Stimulated activated memory B cell treated with anti-CD40 and anti-IgM and Interleukin-4, amounts not matched to agents 10 μg/mL and 1 μg/mL and 100 μg/mL, for 72 hours (primary cell): ENCODE results near the gene KRTAP5-5.

Experiments used
- ATAC-seq: fragments of 150-1000 bp; cut with Tn5 transposase; 2 replicates; pipeline ENCODE4 v1.10.0; 2021
- H3K27ac Mint-ChIP-seq: one replicate; pipeline ENCODE4 v1.8.0; 2022; ENCODE audit warnings: mild to moderate bottlenecking, mixed read lengths
- H3K27me3 Mint-ChIP-seq: one replicate; pipeline ENCODE4 v1.8.0; 2022; ENCODE audit warnings: mixed read lengths
- H3K36me3 Mint-ChIP-seq: one replicate; pipeline ENCODE4 v1.8.0; 2022; ENCODE audit warnings: mixed read lengths
- H3K4me1 Mint-ChIP-seq: one replicate; pipeline ENCODE4 v1.8.0; 2022; ENCODE audit warnings: mixed read lengths
- H3K4me3 Mint-ChIP-seq: one replicate; pipeline ENCODE4 v1.8.0; 2022; ENCODE audit warnings: mild to moderate bottlenecking, moderate library complexity, mixed read lengths
- H3K9me3 Mint-ChIP-seq: one replicate; pipeline ENCODE4 v1.8.0; 2022; ENCODE audit warnings: mixed read lengths

Gene KRTAP5-5

DNA sequence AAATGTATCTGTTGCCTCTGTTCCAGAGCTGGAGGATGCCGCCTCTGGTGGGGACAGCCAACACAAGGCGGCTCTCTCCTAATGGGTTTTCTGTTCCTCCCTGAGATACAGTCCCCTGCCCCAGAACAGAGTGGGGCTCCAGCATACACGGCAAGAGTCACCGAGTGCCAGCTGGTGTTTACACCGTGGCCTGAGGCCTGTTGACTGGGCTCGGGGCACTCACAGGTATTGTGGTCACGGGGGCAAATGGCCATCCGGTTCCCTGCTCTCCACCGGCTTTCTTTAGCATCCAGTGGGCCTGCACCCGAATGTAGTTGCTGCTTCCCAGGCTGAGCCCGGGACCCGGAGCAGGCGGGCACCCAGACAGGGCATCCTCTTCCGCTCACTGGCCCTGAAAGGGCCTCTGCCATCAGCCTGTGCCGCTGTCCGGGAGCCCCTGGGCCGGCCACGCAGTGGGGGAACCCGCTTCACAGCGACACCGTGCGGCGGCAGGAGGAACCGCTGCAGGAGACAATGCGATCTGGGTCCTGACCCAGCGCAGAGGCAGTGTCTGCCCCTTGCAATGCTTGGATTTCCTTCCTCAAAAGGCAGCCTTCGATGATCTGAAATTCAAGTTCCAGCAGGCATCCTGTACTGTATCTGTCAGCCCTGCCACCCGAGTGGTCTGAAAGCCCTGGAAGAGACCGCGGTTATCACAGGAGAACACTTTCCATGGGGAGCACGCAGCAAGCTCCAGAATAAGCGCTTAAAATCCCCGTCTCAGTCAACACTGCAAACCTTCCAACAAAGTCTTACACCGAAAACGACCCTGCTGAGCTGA, 859 bp upstream of the KRTAP5-5 start:
- no peak overlapping the region for H3K27ac Mint-ChIP-seq
- peaks cover 7% of the 10 kb centered on the region for H3K4me1 Mint-ChIP-seq
- H3K4me3 Mint-ChIP-seq = no peak overlapping the region
- ATAC-seq = peak; percentile 84
- H3K27me3 Mint-ChIP-seq = peaks cover 69% of the 10 kb centered on the region
- no peaks in the 10 kb centered on the region for H3K36me3 Mint-ChIP-seq
- no peaks in the 10 kb centered on the region for H3K9me3 Mint-ChIP-seq

DNA sequence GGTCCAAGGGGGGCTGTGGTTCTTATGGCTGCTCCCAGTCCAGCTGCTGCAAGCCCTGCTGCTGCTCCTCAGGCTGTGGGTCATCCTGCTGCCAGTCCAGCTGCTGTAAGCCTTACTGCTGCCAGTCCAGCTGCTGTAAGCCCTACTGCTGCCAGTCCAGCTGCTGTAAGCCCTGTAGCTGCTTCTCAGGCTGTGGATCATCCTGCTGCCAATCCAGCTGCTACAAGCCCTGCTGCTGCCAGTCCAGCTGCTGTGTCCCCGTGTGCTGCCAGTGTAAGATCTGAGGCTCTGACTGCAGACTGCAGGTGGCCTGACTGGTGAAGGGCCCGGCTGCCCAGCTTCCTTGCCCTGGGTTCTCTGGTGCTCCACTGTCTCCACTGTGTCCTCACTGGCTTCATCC, 696 bp downstream of the KRTAP5-5 start:
- Mint-ChIP-seq H3K4me3 (no peak overlapping the region), H3K27ac (no peak overlapping the region), H3K27me3 (peaks cover 79% of the 10 kb centered on the region), H3K4me1 (peaks cover 7% of the 10 kb centered on the region), H3K9me3 (no peaks in the 10 kb centered on the region), H3K36me3 (no peaks in the 10 kb centered on the region)
- ATAC-seq = no peak

DNA sequence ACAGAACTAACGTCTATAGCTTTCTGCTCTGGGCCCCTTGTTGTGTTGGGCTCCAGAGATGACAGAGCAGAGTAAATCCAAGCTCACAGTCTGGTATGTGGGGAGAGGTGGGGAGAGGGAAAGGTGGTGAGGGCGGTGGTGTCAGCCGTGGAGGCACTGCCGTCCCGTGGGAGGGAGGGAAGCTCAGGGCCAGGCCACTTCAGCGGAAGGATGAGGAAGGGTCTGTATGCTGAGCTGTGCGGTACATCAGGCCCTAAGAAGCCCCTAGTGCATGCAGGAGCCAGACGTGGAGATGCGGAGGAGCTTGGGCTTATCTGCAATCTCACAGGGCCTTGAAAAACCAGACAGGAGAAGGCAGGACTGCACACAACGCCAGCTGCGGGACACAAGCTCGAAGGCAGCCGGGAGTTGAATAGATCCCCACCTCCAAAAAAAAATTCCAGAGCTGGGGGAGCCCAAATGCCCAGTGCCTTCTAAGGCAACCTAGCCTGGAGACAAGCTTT, 1.5 kb downstream of the KRTAP5-5 start:
- H3K27me3 Mint-ChIP-seq = peaks cover 79% of the 10 kb centered on the region
- no peak for ATAC-seq
- no peaks in the 10 kb centered on the region for H3K36me3 Mint-ChIP-seq
- H3K9me3 Mint-ChIP-seq = no peaks in the 10 kb centered on the region
- H3K4me1 Mint-ChIP-seq = peaks cover 7% of the 10 kb centered on the region
- H3K27ac Mint-ChIP-seq = no peak overlapping the region
- H3K4me3 Mint-ChIP-seq = no peak overlapping the region

DNA sequence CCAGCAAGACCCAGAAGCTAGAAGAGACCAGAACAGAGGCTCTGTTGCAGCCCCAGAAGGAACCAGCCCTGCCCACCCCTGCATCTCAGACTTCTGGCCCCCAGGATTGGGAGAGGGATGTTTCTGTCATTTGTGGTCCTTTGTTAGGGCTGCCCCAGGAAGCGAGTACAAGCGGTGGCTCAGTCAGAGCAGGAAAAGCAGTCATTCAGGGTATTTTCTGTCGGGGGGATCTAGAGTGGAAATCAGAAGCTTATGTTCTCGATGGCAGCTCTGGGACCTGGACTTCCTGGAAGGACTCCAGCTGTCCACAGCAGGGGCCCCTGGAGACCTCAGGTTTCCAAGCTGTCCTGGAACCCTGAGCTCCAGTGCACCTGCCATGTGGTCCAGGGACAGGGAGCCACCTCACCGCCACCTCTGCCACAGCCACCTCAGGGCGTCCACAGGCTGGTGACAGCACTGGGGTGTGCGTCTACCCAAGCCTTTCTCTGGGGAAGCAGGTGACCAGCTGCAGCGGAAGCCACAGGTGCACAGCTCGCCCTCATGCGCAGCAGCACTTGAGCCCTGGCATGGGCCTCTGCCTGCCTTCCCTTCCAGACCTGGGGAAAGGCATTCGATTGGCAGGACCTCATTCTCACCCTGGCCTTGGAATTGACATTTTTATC, 2.6 kb downstream of the KRTAP5-5 start:
- no peak overlapping the region for H3K27ac Mint-ChIP-seq
- H3K9me3 Mint-ChIP-seq = no peaks in the 10 kb centered on the region
- peaks cover 74% of the 10 kb centered on the region for H3K27me3 Mint-ChIP-seq
- H3K4me3 Mint-ChIP-seq = no peak overlapping the region
- no peaks in the 10 kb centered on the region for H3K36me3 Mint-ChIP-seq
- ATAC-seq = peak; percentile 25
- peaks cover 7% of the 10 kb centered on the region for H3K4me1 Mint-ChIP-seq

DNA sequence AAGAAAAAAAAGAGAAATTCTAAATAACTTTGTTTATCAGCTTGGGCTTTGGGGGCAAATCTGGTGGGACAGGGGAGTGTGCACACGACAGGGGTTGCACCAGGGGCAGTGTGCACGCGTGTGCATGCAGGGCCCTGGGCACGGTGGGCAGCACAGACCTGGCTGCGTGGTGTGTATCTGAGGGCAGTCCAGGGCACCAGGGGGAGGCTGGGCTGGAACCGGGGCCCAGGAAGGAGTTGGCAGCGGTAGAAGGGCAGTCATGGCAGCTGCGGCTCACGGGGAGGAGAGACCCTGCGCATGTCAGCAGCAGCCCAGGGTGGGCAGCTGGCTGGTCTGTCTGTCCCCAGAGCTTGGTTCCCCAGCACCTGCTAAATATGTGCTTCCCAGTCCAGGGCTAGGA, 4.3 kb downstream of the KRTAP5-5 start:
- H3K4me1 Mint-ChIP-seq = peaks cover 5% of the 10 kb centered on the region
- H3K36me3 Mint-ChIP-seq = no peaks in the 10 kb centered on the region
- ATAC-seq = no peak
- no peak overlapping the region for H3K27ac Mint-ChIP-seq
- peaks cover 76% of the 10 kb centered on the region for H3K27me3 Mint-ChIP-seq
- H3K9me3 Mint-ChIP-seq = no peaks in the 10 kb centered on the region
- H3K4me3 Mint-ChIP-seq = no peak overlapping the region

DNA sequence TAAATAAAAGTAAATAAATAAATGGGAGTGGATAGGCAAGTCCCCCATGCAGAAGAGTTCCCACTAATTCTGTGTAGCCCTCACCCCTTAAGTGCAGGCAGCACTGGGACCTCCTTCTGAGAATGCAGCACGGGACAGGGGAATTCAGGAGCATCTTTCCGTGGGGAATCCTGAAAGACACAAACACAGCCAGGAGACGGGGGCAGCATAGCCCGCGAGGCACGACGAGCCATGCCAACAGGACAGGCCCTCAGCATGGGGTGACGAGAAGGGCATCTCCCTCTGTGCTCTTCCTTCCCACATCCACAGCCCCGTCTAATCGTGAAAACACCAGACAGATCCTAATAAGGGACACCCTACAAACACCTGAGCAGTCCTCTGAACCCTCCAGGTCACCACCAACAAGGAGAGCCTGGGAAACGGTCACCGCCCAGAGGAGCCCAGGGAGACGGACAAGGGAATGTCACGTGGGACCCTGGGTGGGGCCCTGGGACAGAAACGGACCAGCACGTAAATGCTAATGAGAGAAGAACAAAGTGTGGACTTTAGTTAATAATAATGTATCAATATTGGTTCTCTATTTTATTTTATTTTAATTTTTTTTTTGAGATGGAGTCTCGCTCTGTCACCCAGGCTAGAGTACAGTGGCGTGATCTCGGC, 6.8 kb downstream of the KRTAP5-5 start:
- H3K9me3 Mint-ChIP-seq = no peaks in the 10 kb centered on the region
- no peak overlapping the region for H3K4me3 Mint-ChIP-seq
- ATAC-seq = no peak
- peaks cover 85% of the 10 kb centered on the region for H3K27me3 Mint-ChIP-seq
- no peaks in the 10 kb centered on the region for H3K36me3 Mint-ChIP-seq
- no peak overlapping the region for H3K27ac Mint-ChIP-seq
- H3K4me1 Mint-ChIP-seq = no peaks in the 10 kb centered on the region

DNA sequence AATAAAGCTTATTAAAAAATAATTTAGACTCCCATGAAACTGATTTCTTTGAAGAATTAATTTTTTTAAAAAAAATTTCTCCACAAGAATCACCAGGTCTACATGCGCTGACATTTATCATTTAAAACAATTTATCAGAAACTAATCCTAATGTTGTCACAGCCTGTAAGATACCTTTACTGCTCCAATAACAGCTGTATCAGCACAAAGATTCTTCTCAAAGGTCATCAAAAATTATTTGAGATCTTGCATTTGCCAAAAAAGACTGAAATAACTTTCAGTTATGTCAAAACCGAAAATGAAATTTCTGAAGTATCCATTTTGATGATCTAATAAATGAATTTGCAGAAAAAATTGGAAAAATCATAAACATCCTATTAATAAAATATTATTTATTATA, 8.1 kb downstream of the KRTAP5-5 start:
- ATAC-seq = no peak
- Mint-ChIP-seq H3K4me1 (no peaks in the 10 kb centered on the region), H3K27me3 (peaks cover 85% of the 10 kb centered on the region), H3K36me3 (no peaks in the 10 kb centered on the region), H3K9me3 (no peaks in the 10 kb centered on the region), H3K27ac (no peak overlapping the region), H3K4me3 (no peak overlapping the region)

DNA sequence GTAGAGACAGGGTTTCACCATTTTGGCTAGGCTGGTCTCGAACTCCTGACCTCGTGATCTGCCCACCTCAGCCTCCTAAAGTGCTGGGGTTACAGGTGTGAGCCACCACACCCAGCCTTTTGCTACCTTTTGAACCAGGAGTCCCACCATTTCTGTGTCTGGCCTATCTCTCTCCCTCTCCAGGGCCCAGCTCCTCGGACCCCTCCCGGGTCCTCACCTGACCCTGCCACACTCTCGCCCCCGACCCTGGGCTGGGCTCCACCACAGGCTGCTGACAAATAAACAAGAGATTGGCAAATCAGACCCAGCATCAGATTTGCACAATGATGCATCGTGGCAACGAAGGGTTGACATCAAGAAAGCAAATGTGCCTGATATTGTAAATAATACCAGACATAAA, 8.8 kb downstream of the KRTAP5-5 start:
- no peak overlapping the region for H3K27ac Mint-ChIP-seq
- no peaks in the 10 kb centered on the region for H3K36me3 Mint-ChIP-seq
- H3K4me1 Mint-ChIP-seq = no peaks in the 10 kb centered on the region
- no peaks in the 10 kb centered on the region for H3K9me3 Mint-ChIP-seq
- H3K4me3 Mint-ChIP-seq = no peak overlapping the region
- ATAC-seq = no peak
- peaks cover 85% of the 10 kb centered on the region for H3K27me3 Mint-ChIP-seq

DNA sequence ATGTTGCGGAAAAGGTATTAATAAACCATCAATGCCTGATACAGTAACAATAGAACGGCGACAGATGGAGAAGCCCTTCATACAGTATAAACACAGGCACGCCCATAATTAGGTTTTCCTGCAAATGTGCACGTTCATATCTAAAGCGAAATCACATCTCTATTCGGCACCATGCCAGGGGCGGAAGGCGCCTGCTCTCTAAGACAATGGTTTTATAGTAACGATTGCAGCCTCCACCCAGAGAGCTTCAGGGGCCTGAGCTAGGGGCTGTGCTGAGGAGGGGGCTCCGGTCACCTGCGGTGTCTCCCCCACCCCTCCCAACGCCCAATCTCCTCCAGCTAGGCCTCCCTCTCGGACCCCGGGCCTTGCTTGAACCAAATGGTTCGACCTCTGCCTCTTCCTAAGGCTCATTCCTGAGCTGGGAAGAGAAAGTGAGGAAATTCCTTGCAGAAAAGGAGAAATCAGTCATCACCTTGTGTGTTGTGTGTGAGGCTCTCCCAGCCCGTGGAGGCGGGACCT, 9.6 kb downstream of the KRTAP5-5 start:
- Mint-ChIP-seq H3K27me3 (peaks cover 85% of the 10 kb centered on the region), H3K9me3 (no peaks in the 10 kb centered on the region), H3K36me3 (no peaks in the 10 kb centered on the region), H3K4me1 (no peaks in the 10 kb centered on the region), H3K4me3 (no peak overlapping the region), H3K27ac (no peak overlapping the region)
- no peak for ATAC-seq

DNA sequence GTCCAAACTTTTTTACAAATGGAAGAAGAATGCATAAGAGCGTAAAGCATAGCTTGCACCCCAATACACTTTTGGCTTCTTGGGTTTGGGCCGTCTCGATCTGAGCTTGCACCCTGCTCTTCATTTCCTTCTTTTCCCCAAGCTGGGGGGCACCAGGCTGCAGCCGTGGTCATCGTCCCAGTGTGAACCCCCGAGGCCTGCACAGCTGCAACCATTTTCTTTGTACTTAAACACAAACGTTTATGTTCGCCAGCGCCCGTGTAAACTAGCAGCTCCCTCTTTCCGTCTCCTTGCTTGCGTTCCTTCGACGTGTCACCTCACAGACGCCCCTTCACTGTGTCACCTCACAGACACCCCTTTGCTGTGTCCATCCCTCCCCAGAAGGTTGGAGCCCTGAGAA, 10.1 kb downstream of the KRTAP5-5 start:
- ATAC-seq = no peak
- no peaks in the 10 kb centered on the region for H3K9me3 Mint-ChIP-seq
- H3K27ac Mint-ChIP-seq = no peak overlapping the region
- peaks cover 85% of the 10 kb centered on the region for H3K27me3 Mint-ChIP-seq
- H3K4me1 Mint-ChIP-seq = no peaks in the 10 kb centered on the region
- H3K4me3 Mint-ChIP-seq = no peak overlapping the region
- H3K36me3 Mint-ChIP-seq = no peaks in the 10 kb centered on the region

DNA sequence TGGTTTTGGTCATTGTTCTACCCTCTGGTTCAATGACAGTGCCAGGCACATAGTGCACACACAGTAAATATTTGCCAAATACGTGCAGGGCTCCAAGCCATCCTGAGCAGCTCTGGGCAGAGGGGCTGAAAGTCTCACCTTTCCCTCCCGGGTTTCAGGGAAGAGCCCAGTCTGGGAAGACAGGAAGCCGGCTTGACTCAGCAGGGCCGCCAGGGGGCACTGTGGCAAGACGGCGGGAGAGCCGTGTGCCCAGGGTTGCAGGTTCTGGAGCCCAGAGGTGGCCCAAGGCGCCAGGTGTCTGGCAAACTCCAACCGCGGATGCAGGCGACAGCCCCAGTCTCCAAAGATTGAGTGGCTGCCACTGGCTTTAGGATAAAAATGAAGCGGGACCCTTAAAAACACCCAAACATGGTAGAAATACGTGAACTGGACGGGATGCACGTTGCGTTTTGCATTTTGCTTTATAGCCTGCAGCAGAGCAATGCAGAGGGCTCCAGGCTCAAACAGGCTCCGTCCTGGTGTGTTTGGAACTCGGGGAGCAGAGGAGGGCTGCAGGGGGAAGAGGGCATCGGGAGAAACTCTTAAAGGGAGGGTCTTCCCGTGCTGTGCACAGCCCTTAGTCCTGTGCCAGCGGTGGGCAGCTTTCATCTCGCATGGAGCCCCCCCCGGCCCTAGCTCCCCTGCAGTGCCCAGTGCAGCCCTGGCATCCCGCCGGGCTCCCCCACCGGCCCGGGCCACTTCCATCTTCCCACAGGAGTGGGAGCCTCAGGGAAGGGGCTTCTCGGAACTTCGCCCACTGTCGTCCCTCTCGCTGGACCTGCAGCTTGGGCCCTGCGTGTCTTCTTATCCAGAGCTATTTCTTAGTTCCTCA, 10.7 kb downstream of the KRTAP5-5 start:
- ATAC-seq = no peak
- Mint-ChIP-seq H3K9me3 (no peaks in the 10 kb centered on the region), H3K27me3 (peaks cover 85% of the 10 kb centered on the region), H3K36me3 (no peaks in the 10 kb centered on the region), H3K4me1 (no peaks in the 10 kb centered on the region), H3K4me3 (no peak overlapping the region), H3K27ac (no peak overlapping the region)

DNA sequence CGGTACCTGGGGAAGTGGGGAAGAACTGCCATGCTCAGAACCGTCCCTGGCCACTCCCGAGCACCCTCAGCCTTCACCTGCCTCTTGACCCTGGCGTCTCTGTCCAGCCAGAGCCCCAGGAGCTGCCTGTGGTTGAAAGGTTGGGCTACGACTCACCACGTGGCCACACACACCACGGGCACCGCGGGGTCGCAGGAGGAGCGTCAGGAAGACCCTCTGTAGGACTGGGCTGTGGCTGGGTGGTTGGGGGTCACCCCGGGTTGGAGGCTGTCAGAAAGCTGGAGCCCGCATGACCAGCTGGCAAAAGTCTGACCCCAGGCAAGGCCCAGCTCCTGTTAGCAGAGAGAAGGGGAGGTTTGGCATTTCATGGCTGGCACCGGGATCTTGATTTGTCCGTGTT, 11.5 kb downstream of the KRTAP5-5 start:
- Mint-ChIP-seq H3K27me3 (peaks cover 82% of the 10 kb centered on the region), H3K4me1 (no peaks in the 10 kb centered on the region), H3K36me3 (no peaks in the 10 kb centered on the region), H3K4me3 (no peak overlapping the region), H3K9me3 (no peaks in the 10 kb centered on the region), H3K27ac (no peak overlapping the region)
- no peak for ATAC-seq

DNA sequence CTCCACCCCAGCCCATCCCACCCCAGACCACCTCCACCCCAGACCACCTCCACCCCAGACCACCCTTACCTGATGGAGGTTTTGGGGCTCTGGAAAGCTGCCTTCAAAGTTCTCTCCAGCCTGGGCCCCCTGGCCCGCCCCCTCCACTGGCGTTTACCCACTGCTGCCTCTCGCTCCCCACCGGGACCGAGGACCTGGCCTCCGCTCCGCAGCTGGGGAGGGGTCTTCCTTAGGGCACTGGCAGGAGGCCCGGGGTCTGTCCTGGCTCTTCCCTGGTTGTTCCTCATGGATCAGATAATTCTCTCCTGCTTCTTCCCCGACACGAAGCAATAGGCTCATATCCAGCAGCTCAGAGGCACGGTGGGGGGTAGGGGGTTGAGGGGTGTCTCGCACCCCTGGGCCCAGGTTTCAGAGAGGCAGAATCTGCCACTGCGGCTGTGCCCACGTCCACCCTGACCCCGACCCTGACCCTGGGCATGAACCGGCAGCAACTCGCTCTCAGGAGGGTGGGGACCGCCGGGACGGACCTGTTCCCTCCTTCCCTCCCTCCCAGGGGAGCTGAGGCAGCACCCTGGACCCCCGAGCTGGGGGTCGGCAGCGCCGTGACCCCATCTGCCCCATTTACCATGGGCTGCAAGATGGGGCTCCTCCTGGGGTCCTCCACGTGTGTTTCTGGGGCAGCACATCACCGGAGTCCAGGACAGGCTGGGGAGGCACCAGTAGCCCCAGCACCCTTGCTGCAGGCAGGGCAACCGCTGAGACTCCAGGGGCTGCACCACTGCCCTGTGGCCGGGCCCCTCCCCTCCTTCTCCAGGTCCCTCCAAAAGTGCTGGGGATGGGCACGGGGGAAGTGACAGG, 12.9 kb downstream of the KRTAP5-5 start:
- peak; percentile 44 for ATAC-seq
- no peaks in the 10 kb centered on the region for H3K4me1 Mint-ChIP-seq
- no peaks in the 10 kb centered on the region for H3K36me3 Mint-ChIP-seq
- no peaks in the 10 kb centered on the region for H3K9me3 Mint-ChIP-seq
- peaks cover 84% of the 10 kb centered on the region for H3K27me3 Mint-ChIP-seq
- no peak overlapping the region for H3K27ac Mint-ChIP-seq
- H3K4me3 Mint-ChIP-seq = no peak overlapping the region

DNA sequence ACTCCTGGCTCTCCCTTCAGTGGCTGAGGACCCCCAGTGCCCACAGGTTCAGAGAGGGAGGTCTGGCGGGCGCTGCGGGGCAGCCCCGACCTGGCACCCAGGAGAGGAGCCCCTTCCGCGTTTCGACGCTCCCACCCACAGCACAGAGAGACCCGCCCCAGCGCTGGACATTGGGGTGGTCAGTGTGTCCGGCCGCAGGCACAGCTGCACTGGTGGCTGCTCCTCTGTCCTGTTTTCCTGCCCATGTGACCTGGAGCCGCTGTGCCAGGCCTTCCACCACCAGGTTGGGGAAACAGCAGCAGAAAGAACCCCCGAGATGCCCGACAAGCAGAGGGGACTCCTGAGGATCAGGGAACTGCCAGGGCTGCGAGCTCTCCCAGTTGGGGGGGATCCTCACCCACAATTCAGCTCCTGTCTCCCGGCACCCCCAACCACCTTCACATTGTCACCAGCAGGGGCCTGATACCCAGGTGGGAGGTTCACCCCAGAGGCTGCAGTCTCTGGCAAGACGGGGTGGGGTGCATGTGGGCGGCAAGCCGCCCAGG, 13.6 kb downstream of the KRTAP5-5 start:
- H3K4me3 Mint-ChIP-seq = no peak overlapping the region
- peaks cover 84% of the 10 kb centered on the region for H3K27me3 Mint-ChIP-seq
- ATAC-seq = no peak
- no peaks in the 10 kb centered on the region for H3K36me3 Mint-ChIP-seq
- no peaks in the 10 kb centered on the region for H3K9me3 Mint-ChIP-seq
- no peaks in the 10 kb centered on the region for H3K4me1 Mint-ChIP-seq
- no peak overlapping the region for H3K27ac Mint-ChIP-seq
